ENCODE results near the gene ESPN. TPM values are rescaled to one million over a fixed set of nuclear protein-coding genes. Genes with fewer than 3 reads are reported as not detected.
A peak's percentile ranks its signal among the peaks of the same experiment; 100 is the strongest.

Gene ESPN
- 0.13 and 0.33 TPM in 2 replicates for polyA plus RNA-seq (2012; rRNA removed)
- polyA plus RNA-seq (2012; cell fraction: cytosol; rRNA removed) = 0.04 and 0.06 TPM in 2 replicates
- polyA plus RNA-seq (2012; cell fraction: nucleus; rRNA removed) = 0.38 and 0.50 TPM in 2 replicates

DNA sequence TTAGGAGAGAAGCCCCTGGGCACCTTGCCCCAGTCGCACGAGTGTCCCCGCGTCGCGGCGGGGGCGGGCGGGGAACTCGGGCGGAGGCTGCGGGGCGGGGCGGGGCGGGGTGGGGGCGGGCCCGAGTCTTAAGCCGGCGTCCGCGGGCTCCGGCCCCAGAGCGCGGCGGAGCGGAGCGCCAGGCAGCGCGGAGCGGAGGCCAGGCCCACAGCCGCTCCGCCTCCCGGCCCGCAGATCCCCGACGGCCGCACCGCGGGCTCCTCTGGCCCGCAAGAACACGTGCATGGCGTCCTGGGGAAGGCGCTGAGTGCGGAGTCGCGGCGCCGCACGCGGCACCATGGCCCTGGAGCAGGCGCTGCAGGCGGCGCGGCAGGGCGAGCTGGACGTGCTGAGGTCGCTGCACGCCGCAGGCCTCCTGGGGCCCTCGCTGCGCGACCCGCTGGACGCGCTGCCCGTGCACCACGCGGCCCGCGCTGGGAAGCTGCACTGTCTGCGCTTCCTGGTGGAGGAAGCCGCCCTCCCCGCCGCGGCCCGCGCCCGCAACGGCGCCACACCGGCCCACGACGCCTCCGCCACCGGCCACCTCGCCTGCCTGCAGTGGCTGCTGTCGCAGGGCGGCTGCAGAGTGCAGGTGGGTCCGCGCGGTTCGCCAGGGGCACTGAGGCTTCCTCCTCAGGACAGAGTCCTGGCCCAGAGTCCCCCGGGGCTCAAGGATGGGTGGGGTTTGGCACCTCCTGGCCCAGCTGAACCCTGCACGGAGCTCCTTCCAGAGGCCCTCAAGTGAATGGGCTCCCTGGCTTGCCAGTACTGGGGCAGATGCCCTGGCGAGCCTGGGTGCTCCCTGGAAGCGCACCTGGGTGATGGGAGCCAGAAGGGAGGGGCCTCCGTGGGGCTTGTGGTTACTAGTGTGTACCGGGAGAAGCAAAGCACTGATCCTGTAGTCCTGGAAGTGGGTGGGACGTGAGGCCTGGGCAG, at the start of gene ESPN:
TSS of gene ESPN (plus strand) at position 158 of the 975 bp plus-strand sequence. CDS start at position 338, 180 bp downstream.
- CTCF ChIA-PET = interaction anchor here (0.6 to 16.1 kb wide), 6 partner anchors 11 to 178 kb away, joined by 3 to 290 read pairs (median 7); no protein-coding TSS in a partner anchor
- Histone ChIP-seq H3K79me2 (ENCODE audit: insufficient read depth) (no peaks in the 10 kb centered on the region), H3K36me3 (replicated peaks in 1 of 2; ENCODE audit: control insufficient read depth in 1 of 2, insufficient read depth in 2 of 2, low read length in 1 of 2) (no peaks in the 10 kb centered on the region), H4K20me1 (ENCODE audit: insufficient read depth) (no peaks in the 10 kb centered on the region), H3K4me3 (ENCODE audit: low read depth in 2 of 2, low read length in 1 of 2) (peak within 1 kb of the TSS in 1 of 2 experiments; percentile 11; a peak in 1 of 4 replicates), H3K4me1 (ENCODE audit: control insufficient read depth in 1 of 2, insufficient read depth in 2 of 2, low read depth in 1 of 2, low read length in 1 of 2) (peaks cover 6 to 14% of the 10 kb centered on the region in 2 experiments; a peak in 1 of 4 replicates), H3K9ac (no peak within 1 kb of the TSS), H3K9me3 (no peaks in the 10 kb centered on the region), H3K27me3 (ENCODE audit: insufficient read depth) (peaks cover 17% of the 10 kb centered on the region), H2AFZ (ENCODE audit: low read depth) (no peak within 1 kb of the TSS), H3F3A (replicated peaks; ENCODE audit: insufficient read depth) (no peaks in the 10 kb centered on the region), H3K27ac (ENCODE audit: low read depth in 2 of 2, low read length in 1 of 2) (no peak within 1 kb of the TSS), H3K9me2 (no peaks in the 10 kb centered on the region), H3K4me2 (no peak within 1 kb of the TSS)
- WGBS (ENCODE audit: low lambda C conversion rate) = 69% methylated on average over 3 of the region's 99 CpGs
- peak; percentile 83 for DNase-seq
- TF ChIP-seq MXI1 (IDR thresholded peaks at IDR 0.05; ENCODE audit: low read depth, low read length) (no peak), RXRA (IDR thresholded peaks at IDR 0.05; ENCODE audit: borderline replicate concordance, low read depth) (no peak), FOXM1 (IDR thresholded peaks at IDR 0.05; ENCODE audit: low read depth) (no peak), GATA2 (CRISPR knock-in tag; IDR thresholded peaks at IDR 0.05) (no peak)
- TF ChIP-seq, protein P1, sequence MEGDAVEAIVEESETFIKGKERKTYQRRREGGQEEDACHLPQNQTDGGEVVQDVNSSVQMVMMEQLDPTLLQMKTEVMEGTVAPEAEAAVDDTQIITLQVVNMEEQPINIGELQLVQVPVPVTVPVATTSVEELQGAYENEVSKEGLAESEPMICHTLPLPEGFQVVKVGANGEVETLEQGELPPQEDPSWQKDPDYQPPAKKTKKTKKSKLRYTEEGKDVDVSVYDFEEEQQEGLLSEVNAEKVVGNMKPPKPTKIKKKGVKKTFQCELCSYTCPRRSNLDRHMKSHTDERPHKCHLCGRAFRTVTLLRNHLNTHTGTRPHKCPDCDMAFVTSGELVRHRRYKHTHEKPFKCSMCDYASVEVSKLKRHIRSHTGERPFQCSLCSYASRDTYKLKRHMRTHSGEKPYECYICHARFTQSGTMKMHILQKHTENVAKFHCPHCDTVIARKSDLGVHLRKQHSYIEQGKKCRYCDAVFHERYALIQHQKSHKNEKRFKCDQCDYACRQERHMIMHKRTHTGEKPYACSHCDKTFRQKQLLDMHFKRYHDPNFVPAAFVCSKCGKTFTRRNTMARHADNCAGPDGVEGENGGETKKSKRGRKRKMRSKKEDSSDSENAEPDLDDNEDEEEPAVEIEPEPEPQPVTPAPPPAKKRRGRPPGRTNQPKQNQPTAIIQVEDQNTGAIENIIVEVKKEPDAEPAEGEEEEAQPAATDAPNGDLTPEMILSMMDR (IDR thresholded peaks at IDR 0.05) = no peak
- POLR2A ChIA-PET = no interaction called here

- H4K20me1 ChIP-seq (ENCODE audit: insufficient read depth) = peaks cover 9% of the 10 kb centered on the region; the same call in 1 of the 2 replicates
- CTCF ChIA-PET = interaction anchor here (0.5 to 5.2 kb wide), 15 partner anchors 11 to 257 kb away, joined by 3 to 37 read pairs (median 4); no protein-coding TSS in a partner anchor
These were observed 46.4 kb upstream of the ESPN start for GRCh38 chr1:6378096-6378746.

More at GRCh38 chr1:6378096-6378746, 46.4 kb upstream of the ESPN start:
- Histone ChIP-seq H3K9ac (no peak overlapping the region), H3F3A (replicated peaks; ENCODE audit: insufficient read depth) (no peaks in the 10 kb centered on the region), H3K4me2 (no peak overlapping the region), H3K79me2 (ENCODE audit: insufficient read depth) (peaks cover 91% of the 10 kb centered on the region), H3K27ac (ENCODE audit: low read depth in 2 of 2, low read length in 1 of 2) (peak overlapping the region in 1 of 2 experiments; percentile 23; a peak in 1 of 4 replicates), H2AFZ (ENCODE audit: low read depth) (no peak overlapping the region), H3K36me3 (replicated peaks in 1 of 2; ENCODE audit: control insufficient read depth in 1 of 2, insufficient read depth in 2 of 2, low read length in 1 of 2) (peaks cover 0 to 5% of the 10 kb centered on the region in 2 experiments), H3K9me3 (no peaks in the 10 kb centered on the region), H3K4me3 (ENCODE audit: low read depth in 2 of 2, low read length in 1 of 2) (no peak overlapping the region), H3K9me2 (no peaks in the 10 kb centered on the region), H3K27me3 (ENCODE audit: insufficient read depth) (no peaks in the 10 kb centered on the region), H3K4me1 (ENCODE audit: control insufficient read depth in 1 of 2, insufficient read depth in 2 of 2, low read depth in 1 of 2, low read length in 1 of 2) (peaks cover 0 to 5% of the 10 kb centered on the region in 2 experiments; a peak in 1 of 4 replicates)
- WGBS (ENCODE audit: low lambda C conversion rate) = 60% methylated on average over 3 of the region's 12 CpGs
- peak; percentile 83 for DNase-seq
- no peak for TF ChIP-seq ELF1 (IDR thresholded peaks at IDR 0.05)
- TF ChIP-seq RCOR1 (IDR thresholded peaks at IDR 0.05; ENCODE audit: low read length) = no peak
- TF ChIP-seq, protein P1 (IDR thresholded peaks at IDR 0.05) = peak; percentile 23
- TF ChIP-seq SMC3 (IDR thresholded peaks at IDR 0.05; ENCODE audit: low read depth, low read length) = peak; percentile 36; the same call in 1 of the 2 replicates
- TF ChIP-seq RAD21 (IDR thresholded peaks at IDR 0.05; ENCODE audit: low read length) = peak; percentile 47
- TF ChIP-seq FOXJ3 (CRISPR knock-in tag; IDR thresholded peaks at IDR 0.05) = no peak
- TF ChIP-seq POLR2AphosphoS5 (IDR thresholded peaks at IDR 0.05; ENCODE audit: low read depth, low read length) = no peak
- TF ChIP-seq NRF1 (IDR thresholded peaks at IDR 0.05; ENCODE audit: low read depth, low read length) = no peak
- TF ChIP-seq, protein P2, sequence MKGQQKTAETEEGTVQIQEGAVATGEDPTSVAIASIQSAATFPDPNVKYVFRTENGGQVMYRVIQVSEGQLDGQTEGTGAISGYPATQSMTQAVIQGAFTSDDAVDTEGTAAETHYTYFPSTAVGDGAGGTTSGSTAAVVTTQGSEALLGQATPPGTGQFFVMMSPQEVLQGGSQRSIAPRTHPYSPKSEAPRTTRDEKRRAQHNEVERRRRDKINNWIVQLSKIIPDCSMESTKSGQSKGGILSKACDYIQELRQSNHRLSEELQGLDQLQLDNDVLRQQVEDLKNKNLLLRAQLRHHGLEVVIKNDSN (IDR thresholded peaks at IDR 0.05; ENCODE audit: borderline replicate concordance, low read depth) = no peak
- TF ChIP-seq, protein P3, sequence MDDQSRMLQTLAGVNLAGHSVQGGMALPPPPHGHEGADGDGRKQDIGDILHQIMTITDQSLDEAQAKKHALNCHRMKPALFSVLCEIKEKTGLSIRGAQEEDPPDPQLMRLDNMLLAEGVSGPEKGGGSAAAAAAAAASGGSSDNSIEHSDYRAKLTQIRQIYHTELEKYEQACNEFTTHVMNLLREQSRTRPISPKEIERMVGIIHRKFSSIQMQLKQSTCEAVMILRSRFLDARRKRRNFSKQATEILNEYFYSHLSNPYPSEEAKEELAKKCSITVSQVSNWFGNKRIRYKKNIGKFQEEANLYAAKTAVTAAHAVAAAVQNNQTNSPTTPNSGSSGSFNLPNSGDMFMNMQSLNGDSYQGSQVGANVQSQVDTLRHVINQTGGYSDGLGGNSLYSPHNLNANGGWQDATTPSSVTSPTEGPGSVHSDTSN (IDR thresholded peaks at IDR 0.05) = no peak
- no peak for TF ChIP-seq IRF3 (IDR thresholded peaks at IDR 0.05; ENCODE audit: low read depth, low read length)
- POLR2A ChIA-PET = no interaction called here

Data from SK-N-SH (cell line).